HG03571 (cell line): Measurements from ENCODE around the gene GSTM4.

ENCODE experiments used
- ATAC-seq: cut with Tn5 transposase; IDR thresholded peaks from one replicate; pipeline ENCODE4 v1.9.1; 2021; ENCODE audit not compliant: unreplicated experiment

The GSTM4 gene

DNA sequence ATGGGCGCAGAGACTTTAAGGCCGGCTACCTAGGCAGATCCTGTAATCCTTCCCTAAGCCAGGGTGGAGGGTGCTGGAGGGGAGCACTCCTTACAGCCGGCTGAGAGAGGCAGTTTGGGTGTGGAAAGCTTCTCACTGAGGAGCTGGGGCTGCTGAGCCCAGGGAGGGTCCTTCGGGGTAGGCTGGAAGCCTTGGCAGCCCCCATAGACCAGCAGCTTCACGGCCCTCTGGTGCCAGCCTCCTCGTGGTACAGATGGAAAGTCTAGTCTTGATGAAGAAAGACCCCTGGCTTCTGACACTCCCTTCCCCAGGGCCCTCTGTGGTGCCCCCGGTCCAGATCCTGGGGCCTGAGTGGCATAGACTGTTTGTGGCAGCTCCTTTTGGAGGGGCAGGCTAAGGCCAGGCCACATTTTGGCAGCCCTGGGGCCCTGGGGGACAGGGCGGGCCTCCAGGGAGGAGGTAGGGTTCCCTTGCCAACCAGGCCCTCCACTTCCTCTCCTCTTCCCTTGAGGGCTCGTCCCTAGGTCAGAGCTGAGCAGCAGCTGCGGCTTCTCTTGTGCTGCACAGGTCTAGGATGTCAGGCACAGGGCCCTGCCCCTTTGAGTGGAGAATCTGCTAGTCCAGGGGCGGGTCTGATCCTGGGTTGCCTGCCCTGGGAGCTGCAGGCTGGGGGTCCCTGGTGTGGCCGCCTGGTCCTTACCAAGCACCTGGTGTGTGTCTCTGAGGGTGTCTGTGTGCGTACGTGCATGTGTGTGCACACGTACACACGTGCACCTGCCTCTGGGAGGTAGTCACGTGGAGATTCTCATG, 31.5 kb upstream of the GSTM4 start:
- no peak for ATAC-seq

DNA sequence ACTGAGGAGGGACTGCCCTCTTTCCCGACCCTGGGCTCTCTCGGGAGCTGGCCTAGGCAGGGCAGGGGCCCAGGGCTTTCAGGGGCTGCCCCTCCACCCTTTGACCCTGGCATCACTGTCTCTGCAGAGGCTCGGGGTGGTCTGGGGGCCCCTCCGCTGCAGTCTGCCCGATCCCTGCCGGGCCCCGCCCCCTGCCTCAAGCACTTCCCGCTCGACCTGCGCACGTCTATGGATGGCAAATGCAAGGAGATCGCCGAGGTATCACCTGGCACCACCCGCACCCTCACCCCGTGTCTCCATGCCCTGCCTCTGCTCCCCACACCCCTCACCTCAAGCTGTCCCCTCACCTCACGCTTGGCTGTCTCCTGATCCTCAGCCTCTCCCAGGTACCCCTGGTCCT, 30.7 kb upstream of the GSTM4 start:
- ATAC-seq = no peak

DNA sequence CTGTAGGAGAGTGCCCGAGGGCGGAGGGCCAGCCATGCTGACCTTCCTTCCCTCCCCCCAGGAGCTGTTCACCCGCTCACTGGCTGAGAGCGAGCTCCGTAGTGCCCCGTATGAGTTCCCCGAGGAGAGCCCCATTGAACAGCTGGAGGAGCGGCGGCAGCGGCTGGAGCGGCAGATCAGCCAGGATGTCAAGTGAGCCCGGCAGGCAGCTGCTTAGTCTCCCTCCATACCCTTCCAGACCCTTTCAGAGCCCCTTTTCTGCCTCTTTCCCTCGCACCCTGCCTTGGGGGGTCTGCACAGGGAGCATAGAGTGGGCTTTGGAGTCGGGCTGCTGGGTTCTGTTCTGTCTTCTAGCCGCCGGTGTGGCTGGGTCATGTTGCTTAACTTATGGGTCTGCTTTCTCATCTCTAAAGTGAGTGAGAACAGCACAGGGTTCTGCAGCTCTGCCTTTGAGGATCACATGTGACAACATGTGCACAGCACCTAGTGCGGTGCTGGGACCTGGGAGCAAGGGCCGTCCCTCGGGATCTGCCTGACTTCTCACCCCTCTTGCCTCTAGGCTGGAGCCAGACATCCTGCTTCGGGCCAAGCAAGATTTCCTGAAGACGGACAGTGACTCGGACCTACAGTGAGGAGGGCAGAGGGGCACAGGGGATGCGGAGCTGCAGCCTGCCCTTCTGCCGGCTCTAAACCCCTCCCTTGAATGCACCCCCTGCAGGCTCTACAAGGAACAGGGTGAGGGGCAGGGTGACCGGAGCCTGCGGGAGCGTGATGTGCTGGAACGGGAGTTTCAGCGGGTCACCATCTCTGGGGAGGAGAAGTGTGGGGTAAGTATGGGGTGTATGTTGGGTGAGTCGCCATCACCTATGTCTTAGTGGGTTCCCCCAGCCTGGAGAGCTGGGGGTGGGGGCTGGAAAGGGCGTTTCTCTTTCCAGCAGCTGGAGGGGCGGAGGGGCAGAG, 30.0 kb upstream of the GSTM4 start:
- no peak for ATAC-seq

DNA sequence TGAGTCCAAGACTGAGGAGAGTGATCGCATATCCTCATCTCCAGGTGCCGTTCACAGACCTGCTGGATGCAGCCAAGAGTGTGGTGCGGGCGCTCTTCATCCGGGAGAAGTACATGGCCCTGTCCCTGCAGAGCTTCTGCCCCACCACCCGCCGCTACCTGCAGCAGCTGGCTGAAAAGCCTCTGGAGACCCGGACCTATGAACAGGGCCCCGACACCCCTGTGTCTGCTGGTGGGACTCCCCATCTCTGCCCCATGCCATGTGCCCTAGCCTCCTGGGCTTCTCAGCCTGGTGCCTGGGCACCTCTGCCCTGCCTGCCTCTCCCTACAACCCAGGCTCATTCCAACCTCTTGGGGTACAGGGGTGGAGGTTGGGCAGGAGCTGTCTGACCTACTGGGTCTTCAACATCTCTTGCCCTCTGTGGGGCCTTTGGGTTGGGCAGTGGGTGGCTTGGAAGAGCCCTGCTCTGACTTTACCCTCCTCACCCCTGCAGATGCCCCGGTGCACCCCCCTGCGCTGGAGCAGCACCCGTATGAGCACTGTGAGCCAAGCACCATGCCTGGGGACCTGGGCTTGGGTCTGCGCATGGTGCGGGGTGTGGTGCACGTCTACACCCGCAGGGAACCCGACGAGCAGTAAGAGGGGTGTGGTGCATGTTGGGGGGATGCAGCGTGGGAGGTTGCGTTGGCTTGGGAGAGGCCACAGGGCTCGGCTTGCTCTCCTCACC, 29.1 kb upstream of the GSTM4 start:
- ATAC-seq = no peak

DNA sequence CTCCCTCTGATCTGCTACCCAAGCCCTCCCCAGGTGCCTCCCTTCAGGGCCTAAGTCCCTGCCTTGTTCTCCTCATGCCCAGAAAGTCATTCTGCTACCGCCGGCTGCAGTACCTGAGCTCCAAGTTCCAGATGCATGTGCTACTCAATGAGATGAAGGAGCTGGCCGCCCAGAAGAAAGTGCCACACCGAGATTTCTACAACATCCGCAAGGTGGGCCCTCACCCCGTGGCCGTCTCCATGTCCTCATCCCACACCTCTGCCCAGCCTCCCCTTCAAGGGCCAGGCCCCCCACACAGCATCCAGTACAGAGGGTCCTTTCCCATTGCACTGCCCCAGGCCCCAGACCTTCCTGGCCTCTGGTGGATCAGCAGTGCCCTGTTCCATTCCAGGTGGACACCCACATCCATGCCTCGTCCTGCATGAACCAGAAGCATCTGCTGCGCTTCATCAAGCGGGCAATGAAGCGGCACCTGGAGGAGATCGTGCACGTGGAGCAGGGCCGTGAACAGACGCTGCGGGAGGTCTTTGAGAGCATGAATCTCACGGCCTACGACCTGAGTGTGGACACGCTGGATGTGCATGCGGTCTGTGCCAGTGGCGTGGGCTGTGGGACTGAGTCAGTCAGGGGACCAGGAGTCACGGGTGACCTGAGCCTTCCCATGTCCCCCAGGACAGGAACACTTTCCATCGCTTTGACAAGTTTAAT, 28.1 kb upstream of the GSTM4 start:
- ATAC-seq = no peak

DNA sequence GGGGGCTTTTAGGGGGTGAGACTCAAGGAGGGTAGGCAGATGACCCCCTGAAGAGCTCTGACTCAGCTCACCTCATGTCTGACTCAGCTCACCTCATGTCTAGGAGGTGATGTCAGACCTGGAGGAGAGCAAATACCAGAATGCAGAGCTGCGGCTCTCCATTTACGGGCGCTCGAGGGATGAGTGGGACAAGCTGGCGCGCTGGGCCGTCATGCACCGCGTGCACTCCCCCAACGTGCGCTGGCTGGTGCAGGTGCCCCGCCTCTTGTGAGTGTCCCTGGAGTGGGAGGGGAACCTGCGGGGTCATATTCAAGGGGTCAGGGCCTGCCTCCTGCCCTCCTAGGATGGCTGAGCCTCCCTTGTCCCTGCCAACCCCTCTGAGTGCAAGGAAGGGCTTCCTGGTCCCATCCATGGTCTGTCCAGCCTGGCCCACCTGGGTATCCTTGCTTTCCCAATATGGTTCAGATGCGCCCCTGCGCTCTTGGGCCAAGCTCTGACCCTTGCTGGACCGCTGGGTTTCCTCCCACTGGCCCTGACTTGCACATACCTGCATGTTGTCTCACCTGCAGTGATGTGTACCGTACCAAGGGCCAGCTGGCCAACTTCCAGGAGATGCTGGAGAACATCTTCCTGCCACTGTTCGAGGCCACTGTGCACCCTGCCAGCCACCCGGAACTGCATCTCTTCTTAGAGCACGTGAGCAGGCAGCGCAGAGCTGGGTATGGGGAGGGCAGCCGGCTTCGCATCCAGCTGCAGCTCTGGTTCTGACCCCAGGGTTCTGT, 27.2 kb upstream of the GSTM4 start:
- no peak for ATAC-seq

DNA sequence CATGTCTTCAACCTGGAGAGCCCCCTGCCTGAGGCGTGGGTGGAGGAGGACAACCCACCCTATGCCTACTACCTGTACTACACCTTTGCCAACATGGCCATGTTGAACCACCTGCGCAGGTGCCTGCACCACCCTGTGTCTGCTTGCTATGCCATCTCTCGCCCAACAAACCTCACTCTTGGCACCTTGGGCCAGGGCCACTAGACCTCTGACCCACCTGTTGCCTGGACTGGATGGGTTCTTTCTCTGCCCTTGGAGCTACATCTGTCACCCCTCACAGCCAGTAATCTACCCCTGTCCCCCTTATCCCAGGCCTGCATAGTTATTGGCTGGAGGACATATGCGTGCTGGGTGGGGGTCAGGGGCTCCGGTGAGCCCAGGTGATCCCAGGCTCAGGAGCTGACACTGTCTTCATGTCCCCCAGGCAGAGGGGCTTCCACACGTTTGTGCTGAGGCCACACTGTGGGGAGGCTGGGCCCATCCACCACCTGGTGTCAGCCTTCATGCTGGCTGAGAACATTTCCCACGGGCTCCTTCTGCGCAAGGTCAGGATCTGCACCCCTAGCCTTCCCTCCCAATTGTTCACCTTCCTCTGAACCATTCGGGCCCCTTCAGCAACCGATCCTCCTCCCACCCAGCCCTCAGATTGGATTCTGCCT, 26.4 kb upstream of the GSTM4 start:
- no peak for ATAC-seq

DNA sequence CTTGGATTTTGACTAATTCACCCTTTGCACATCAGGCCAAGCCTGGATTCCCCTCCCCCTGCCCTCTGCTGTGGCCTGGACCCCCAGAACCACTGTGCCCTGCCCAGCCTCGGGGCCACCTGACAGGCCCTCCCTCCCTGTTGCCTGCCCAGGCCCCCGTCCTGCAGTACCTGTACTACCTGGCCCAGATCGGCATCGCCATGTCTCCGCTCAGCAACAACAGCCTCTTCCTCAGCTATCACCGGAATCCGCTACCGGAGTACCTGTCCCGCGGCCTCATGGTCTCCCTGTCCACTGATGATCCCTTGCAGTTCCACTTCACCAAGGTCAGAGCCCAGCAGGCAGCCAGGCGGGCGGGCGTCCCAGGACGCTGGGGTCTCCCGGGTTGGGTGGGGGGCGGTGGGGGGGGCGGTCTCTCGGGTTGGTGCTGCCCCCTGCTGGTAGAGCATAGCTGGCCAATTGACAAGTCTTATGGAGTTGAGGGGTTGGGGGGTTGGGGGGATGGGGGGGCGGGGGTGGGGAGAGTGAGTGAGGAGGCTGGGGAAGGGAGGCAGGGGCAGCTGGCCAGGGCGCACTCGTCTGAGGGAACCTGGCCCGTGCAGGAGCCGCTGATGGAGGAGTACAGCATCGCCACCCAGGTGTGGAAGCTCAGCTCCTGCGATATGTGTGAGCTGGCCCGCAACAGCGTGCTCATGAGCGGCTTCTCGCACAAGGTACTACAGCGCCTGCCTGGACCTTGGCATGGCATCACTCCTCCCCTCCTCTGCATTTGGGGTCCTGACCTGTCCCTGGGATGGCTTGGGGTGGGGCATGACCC, 25.6 kb upstream of the GSTM4 start:
- ATAC-seq = no peak

DNA sequence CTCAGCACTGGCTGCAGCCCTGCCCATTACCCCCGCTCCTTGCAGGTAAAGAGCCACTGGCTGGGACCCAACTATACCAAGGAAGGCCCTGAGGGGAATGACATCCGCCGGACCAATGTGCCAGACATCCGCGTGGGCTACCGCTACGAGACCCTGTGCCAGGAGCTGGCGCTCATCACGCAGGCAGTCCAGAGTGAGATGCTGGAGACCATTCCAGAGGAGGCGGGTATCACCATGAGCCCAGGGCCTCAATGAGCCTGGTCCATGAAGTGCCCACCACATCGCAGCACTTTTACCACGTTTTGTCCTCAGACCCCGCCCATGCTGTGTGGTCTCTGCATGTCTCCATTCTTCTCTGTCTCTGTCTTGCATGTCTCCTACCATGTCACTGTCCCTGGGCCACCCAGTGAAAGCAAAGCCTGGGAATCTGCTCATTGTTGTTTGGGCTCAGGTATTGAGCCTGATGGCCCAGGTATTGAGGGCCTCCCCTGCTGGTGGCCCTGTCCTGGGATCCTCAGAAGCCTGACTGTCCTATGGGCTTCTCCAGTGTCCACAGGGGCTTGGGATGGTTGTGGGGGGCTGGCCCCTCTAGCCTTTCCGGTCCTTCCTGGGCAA, 24.9 kb upstream of the GSTM4 start:
- no peak for ATAC-seq

DNA sequence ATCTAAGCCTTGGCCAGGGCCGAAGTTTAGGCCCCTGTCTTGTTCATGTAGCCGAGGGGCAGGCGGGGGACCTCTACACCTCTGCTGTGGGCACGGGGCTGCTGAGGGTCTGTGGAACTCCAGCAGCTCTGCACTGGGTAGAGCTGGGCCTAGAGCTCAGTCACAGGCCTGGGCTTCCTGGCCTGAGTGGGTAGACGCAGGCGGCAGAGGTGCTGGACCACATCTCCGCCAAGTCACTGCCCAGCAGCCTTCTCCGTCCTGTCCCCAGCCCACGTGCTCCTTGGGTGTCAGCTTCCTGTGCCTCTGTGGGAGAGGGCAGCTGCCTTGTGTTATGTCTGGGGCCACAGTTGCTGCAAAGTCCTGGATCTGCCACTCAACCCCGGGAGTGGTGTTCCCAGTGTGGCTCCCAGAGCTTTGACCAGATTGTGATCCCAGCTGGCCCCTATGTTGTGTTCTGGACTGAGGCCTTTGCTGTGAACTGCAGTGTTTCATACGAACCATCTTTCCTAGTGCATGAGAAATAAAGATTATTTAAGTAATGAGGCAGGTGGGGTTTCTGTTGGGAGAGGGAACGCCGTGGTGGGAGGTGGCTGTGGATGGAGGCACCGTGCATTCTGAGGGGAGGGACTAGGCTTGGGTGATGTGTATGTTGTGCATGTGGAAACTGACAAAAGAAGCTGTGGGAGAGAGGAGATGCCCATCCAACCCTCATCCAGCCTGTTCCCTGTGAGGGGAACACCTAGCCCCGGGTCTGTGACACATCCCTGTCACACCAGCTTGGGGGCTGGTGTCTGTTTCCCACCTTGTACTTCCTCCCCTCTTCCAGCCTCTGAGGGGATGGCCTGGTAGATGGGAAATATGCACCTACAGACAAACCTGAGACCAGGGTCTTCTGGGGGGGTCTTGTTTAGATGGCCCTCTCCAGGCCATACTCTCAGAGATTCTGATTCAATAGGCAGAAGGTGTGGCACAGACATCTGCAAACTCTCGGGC, 24.1 kb upstream of the GSTM4 start:
- ATAC-seq = no peak

DNA sequence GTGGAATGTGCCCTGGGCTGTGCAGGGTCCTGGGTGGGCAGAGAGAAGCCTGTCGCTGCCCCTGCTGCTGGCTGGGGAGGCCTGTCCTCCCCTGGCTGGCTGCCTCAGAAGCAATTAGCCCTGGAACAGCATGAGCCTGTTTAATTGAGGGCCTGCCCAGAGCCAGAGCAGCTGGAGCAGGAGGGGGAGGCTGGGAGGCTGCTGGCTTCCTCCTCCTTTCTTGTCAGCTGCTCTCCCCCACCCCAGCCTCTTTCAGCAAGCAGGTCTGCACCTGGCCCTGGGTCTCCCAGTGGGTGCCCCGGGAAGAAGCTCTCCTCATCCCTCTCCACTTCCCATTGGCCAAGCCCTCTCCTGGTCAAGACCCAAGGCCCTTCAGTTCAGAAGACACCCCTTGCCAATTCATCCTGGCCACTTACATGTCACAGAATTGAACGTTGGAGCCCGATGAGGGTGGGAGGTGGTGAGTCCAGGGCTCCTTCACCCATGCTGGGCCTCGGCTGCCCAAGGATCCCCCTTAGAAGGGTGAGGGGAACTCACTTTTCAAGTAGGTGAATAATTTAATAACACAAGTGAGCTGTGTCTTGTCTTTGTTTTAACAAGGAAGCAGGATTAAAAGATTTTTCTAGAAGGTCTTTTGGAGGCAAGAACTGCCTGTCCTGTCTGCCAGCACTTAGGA, 23.1 kb upstream of the GSTM4 start:
- no peak for ATAC-seq

DNA sequence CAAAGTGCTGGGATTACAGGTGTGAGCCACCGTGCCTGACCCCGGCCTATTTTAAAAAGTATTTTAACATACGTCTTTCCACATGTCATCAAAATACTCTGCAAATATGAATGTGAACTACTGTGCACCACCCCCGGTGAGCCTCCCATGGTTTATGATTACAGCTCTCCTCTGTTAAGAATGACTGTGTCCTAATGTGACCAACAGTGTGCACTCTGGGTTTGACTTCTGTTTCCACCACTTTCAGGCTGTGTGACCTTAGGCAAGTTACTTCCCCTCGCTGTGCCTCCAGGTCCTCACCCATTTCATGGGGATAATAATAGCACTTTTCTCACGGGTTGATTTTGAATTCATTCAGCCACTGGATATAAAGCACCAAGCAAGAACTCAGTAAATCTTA, 21.6 kb upstream of the GSTM4 start:
- ATAC-seq = no peak

DNA sequence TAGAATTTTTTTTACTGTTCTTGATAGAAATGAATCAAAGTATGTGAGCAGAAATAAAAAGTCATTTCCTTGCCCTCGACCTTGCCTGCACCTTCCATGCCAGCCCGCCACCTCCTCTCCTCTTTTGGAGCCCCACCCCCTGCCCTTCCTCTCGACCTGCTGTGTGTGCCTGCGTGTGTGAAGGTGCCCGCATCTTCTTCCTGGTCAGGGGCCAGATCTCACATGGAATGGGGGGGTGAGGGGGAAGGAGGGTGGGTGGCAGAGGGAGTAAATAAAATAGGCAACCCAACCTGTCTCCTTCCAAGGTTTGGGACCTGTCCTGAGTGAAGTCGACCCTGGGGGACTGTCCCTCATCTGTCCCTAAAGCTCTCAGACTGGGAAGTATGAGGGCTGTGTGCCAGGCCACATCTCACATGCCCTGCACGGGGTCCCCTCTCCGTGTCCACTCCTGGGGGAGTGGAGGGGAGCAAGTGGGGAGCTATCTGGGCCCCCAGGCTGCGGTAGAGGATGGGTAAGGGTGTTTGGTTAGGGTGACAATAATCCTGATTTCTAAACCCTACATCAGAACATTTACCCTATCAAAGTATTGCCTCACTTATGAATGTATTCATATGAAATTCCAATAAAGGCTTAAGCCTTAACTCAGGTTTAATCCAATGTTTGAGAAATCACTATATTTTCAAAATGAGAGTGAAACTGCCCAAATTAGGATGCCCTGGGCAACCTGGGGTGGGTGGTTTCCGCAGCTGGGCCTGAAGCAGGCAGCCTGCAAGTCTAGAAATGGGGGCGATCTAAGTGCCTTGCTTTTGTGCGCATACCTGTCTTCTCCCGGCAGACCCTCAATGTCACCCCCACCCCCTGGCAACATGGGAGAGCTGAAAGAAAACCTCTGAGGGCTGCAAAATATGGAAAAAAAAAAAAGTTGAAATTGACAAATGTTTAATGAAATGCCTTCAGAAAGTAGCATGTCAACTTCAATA, 20.8 kb upstream of the GSTM4 start:
- no peak for ATAC-seq

DNA sequence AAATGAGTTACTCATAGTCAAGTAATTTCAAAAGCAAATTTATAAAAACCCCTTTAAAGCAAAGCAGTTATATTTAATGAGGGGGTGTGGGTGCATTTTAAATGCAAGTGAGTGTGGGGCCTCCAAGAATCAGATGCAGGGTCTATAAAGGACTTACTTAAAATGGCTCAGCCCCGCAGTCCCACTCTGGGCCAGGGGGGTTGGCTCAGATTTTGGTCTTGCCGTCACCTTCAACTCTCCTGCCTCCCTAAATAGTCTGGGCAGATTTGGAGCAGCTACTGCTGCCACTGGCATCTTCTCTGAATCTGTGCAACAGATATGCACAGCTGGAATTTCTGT, 20.1 kb upstream of the GSTM4 start:
- ATAC-seq = no peak

DNA sequence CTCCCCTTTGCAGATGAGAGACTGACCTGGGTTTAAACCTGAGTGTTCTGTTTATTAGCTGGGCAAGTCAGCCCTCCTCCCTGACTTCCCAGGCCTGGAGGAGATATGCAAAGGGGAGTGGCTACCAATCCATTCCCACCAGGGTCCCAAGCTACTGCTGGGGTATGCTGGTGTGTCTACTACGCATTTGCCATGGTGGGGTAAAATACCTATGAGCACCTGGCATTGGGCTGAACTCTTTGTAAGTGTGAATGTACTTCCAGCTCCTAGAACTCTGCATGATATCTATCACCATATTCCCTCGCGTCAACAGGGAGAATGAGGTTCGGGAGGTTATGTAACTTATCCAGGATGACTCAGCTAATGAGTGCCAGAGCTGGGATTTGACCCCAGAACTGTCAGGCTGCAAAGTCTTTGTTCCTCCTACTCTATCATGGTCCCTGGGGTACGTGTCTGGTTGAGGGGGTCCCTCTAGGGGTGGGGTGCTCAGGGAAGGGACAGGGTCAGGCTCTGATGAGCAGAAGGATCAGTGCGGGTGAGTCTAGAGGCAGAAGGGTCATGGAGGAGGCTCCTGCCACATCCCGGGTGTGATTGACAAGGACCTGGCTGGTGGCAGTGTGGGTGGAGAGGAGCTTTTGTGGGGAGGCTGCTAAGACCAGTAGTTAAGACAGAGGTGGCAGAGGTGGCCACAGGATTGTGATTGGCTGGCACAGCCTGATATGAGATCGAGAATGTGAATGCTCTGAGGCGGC, 19.5 kb upstream of the GSTM4 start:
- ATAC-seq = no peak
